Osteocyte (in vitro differentiated cells): ENCODE measurements around the gene EFCAB6. TPM values are rescaled to one million over a fixed set of nuclear protein-coding genes. Genes with fewer than 3 reads are reported as not detected.

Experiments used
- DNase-seq: peaks from one replicate; pipeline ENCODE4 v3.0.0; 2021; ENCODE audit warnings: mixed read lengths; ENCODE audit not compliant: unreplicated experiment; ENCODE audit errors: extremely low spot score
- H3K27ac Mint-ChIP-seq: one replicate; pipeline ENCODE4 v1.8.0; 2021; ENCODE audit warnings: mild to moderate bottlenecking, mixed read lengths; ENCODE audit not compliant: unreplicated experiment
- H3K27me3 Mint-ChIP-seq: one replicate; pipeline ENCODE4 v1.8.0; 2021; ENCODE audit warnings: mixed read lengths; ENCODE audit not compliant: unreplicated experiment
- H3K36me3 Mint-ChIP-seq: one replicate; pipeline ENCODE4 v1.8.0; 2021; ENCODE audit warnings: mixed read lengths; ENCODE audit not compliant: unreplicated experiment
- H3K4me1 Mint-ChIP-seq: one replicate; pipeline ENCODE4 v1.8.0; 2021; ENCODE audit warnings: mixed read lengths; ENCODE audit not compliant: unreplicated experiment
- H3K4me3 Mint-ChIP-seq: one replicate; pipeline ENCODE4 v1.8.0; 2021; ENCODE audit warnings: mild to moderate bottlenecking, moderate library complexity, mixed read lengths; ENCODE audit not compliant: unreplicated experiment
- H3K9me3 Mint-ChIP-seq: one replicate; pipeline ENCODE4 v1.8.0; 2021; ENCODE audit warnings: mixed read lengths; ENCODE audit not compliant: unreplicated experiment
- CTCF ChIP-seq: fragments of 200-600 bp; sonication (generic); IDR thresholded peaks from 2 replicates; pipeline ENCODE4 v1.5.0; 2021; ENCODE audit warnings: antibody characterized with exemption, mild to moderate bottlenecking, moderate library complexity
- total RNA-seq: library from RNA; stranded (reverse); gene quantifications from 2 replicates; pipeline ENCODE4 v1.2.1, GENCODE V29; 2021

Gene EFCAB6
- total RNA-seq, 1 donor from 2014 or later = 1.4 TPM

DNA sequence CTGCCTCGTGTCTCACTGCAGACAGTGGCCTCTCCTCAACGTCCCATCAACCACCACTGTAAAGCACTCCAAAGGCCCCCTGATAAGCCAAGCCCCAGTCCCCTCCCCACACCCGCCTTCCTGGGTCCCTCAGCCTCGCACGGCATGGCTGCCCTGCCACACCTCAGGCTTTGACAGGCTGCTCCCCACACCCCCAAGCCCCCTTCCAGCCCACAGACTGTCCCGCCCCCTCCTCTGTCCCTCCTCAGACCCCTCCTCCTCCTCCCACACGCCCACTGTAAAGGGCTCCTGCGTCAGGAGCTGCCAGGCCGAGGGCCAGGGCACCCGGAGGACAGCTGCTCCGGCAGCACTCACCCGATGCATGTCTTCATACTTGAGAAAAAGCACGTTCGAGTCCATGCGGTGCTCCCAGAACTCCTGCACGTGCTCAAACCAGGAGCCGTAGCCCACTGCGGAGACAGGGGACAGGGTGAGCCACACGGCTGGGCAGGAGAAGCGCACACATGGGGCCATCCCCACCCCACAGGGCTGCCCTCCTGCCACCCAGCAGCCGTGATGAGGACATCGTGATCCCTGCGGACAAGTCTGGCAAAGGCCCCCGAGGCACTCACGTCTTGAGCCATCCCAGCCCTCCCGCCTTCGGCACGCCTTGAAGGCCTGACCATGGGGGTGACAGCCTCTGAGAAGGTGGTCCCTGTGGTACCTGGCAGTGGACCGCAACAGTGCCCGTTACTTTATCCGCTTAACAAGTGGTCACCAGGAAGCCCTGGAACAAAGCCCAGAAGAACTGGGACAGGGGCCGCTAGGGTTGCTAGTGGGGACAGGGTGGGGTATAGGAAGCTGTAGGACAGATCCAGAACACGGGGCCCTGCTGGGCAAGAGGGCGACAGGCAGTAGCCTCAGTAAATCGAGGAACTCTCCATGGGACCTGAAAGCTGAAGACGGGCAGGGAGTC is 21.5 kb upstream of the EFCAB6 start:
- Mint-ChIP-seq H3K4me1 (peaks cover 2% of the 10 kb centered on the region), H3K36me3 (no peaks in the 10 kb centered on the region), H3K27me3 (peaks cover 5% of the 10 kb centered on the region), H3K9me3 (no peaks in the 10 kb centered on the region), H3K27ac (no peak overlapping the region), H3K4me3 (no peak overlapping the region)
- no peak for TF ChIP-seq CTCF
- DNase-seq = no peak

GRCh38 chr22:43832393-43833265 is 20.5 kb upstream of the EFCAB6 start:
- H3K27ac Mint-ChIP-seq = no peak overlapping the region
- no peak for DNase-seq
- H3K36me3 Mint-ChIP-seq = no peaks in the 10 kb centered on the region
- H3K9me3 Mint-ChIP-seq = no peaks in the 10 kb centered on the region
- peaks cover 2% of the 10 kb centered on the region for H3K4me1 Mint-ChIP-seq
- no peak overlapping the region for H3K4me3 Mint-ChIP-seq
- TF ChIP-seq CTCF = no peak
- peaks cover 5% of the 10 kb centered on the region for H3K27me3 Mint-ChIP-seq

DNA sequence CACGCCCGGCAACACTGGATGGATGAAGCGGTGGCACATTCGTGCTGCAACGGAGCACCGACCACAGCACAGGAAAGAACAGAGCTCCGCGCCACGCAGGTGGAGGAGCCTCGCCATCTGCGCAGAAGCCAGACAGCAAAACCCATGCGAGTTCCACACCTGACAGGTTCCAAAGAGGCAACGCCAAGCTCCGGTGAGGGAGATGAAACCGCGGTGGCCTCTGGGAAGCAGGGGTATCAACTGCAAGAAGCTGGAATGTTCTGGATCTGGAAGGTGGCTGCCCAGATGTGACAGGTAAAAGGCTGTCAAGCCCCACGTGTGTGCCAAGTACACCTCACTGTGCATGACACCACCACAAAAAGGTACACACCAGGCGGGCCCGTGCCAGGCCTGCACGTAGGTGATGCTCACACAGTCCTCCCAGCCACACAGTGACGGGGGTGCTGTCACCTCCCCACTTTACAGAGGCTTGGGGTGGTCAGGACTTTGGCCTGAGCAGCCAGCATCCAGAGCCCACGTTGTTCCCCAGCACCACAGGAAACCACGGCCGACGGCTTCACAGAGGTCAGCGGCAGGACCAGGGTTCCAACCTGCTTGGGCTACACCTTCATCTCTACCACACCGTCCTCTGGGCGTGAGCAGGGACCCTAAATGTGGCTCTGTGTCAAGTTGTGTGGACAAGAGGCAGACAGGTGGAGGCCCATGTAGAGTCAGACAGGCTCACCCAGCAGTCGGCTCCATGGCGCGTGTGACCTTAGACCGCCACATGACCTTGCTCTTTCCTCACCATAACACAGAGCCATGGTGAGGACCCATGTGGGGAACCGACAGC is 19.7 kb upstream of the EFCAB6 start:
- no peak for DNase-seq
- TF ChIP-seq CTCF = no peak

GRCh38 chr22:43830931-43831560 is 18.9 kb upstream of the EFCAB6 start:
- H3K27ac Mint-ChIP-seq = no peak overlapping the region

More for the DNA sequence above, 19.7 kb upstream of the EFCAB6 start:
- peaks cover 2% of the 10 kb centered on the region for H3K4me1 Mint-ChIP-seq
- H3K36me3 Mint-ChIP-seq = no peaks in the 10 kb centered on the region
- no peak overlapping the region for H3K4me3 Mint-ChIP-seq
- H3K27ac Mint-ChIP-seq = no peak overlapping the region
- H3K27me3 Mint-ChIP-seq = peaks cover 5% of the 10 kb centered on the region
- H3K9me3 Mint-ChIP-seq = no peaks in the 10 kb centered on the region

More at GRCh38 chr22:43830931-43831560, 18.9 kb upstream of the EFCAB6 start:
- no peaks in the 10 kb centered on the region for H3K9me3 Mint-ChIP-seq
- no peak for DNase-seq
- no peak overlapping the region for H3K4me3 Mint-ChIP-seq
- no peaks in the 10 kb centered on the region for H3K36me3 Mint-ChIP-seq
- H3K27me3 Mint-ChIP-seq = peaks cover 5% of the 10 kb centered on the region
- H3K4me1 Mint-ChIP-seq = peaks cover 5% of the 10 kb centered on the region
- no peak for TF ChIP-seq CTCF
